ENCODE measurements around the gene S1PR2.

DNA sequence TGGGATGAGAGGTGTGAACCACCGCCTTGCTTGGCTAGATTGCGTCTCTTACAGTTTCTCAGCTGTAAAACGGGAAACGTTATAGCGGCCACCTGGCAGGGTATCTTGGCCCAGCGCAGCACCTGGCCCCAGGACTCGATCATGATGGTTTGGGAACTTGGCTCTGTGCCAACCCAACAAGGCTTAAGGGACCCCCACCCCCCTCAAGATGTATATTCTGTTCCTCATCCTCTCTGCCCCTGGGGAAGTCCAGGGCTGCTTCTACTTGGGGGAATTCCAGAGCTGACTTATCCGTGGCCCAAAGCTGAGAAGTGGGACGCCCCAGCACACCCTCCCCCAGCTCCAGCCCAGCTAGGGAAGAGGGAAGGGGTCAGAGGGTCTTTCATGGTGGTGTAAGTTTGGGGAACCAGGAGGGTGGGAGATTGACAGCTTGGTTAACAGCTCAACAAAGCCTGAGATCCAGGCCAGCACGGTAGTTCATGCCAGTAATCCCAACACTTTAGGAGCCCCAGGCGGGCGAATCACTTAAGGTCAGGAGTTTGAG lies 40.5 kb upstream of the S1PR2 start:
- TF ChIP-seq, protein P1, sequence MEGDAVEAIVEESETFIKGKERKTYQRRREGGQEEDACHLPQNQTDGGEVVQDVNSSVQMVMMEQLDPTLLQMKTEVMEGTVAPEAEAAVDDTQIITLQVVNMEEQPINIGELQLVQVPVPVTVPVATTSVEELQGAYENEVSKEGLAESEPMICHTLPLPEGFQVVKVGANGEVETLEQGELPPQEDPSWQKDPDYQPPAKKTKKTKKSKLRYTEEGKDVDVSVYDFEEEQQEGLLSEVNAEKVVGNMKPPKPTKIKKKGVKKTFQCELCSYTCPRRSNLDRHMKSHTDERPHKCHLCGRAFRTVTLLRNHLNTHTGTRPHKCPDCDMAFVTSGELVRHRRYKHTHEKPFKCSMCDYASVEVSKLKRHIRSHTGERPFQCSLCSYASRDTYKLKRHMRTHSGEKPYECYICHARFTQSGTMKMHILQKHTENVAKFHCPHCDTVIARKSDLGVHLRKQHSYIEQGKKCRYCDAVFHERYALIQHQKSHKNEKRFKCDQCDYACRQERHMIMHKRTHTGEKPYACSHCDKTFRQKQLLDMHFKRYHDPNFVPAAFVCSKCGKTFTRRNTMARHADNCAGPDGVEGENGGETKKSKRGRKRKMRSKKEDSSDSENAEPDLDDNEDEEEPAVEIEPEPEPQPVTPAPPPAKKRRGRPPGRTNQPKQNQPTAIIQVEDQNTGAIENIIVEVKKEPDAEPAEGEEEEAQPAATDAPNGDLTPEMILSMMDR (conservative IDR thresholded peaks at IDR 0.05; ENCODE audit: low read depth, low read length) = no peak
- TF ChIP-seq EZH2 (IDR thresholded peaks at IDR 0.05; ENCODE audit: borderline replicate concordance, low read depth, low read length, poor library complexity, severe bottlenecking) = no peak
